IPS-18a (cell line): ENCODE results near the gene SUPT7L.
"Not testable (repeated sequence)": the region's sequence is repeated elsewhere in the genome, so short reads cannot be mapped to it uniquely, and the experiment has no call there.

Experiments used
- H3K27ac ChIP-seq: one replicate; pipeline ENCODE4 v1.5.1; 2013; ENCODE audit warnings: low read length
- H3K27me3 ChIP-seq: one replicate; pipeline ENCODE4 v1.6.1; 2013; ENCODE audit warnings: mild to moderate bottlenecking, low read length; ENCODE audit not compliant: control insufficient read depth, insufficient read depth
- H3K36me3 ChIP-seq: one replicate; pipeline ENCODE4 v1.6.1; 2013; ENCODE audit warnings: low read depth, low read length; ENCODE audit not compliant: control insufficient read depth
- H3K4me1 ChIP-seq: one replicate; pipeline ENCODE4 v1.6.1; 2013; ENCODE audit warnings: low read depth, low read length; ENCODE audit not compliant: control insufficient read depth
- H3K4me3 ChIP-seq: one replicate; pipeline ENCODE4 v1.5.1; 2013; ENCODE audit warnings: low read length
- H3K9ac ChIP-seq: one replicate; pipeline ENCODE4 v1.6.1; 2013; ENCODE audit warnings: mild to moderate bottlenecking, low read length, moderate library complexity
- H3K9me3 ChIP-seq: one replicate; pipeline ENCODE4 v1.6.1; 2013; ENCODE audit warnings: low read depth, low read length; ENCODE audit not compliant: control insufficient read depth

SUPT7L gene

GRCh38 chr2:27630257-27630656 lies 33.2 kb downstream of the SUPT7L start:
- not testable (repeated sequence) for H3K9ac ChIP-seq, H3K4me3 ChIP-seq, H3K27me3 ChIP-seq, H3K4me1 ChIP-seq, H3K27ac ChIP-seq, H3K9me3 ChIP-seq
- peaks cover 38% of the 10 kb centered on the region for H3K36me3 ChIP-seq

GRCh38 chr2:27628767-27629709 lies 34.4 kb downstream of the SUPT7L start, which contains the start of the genes CCDC121 and GPN1:
TSS of gene CCDC121 (minus strand) at chr2:27629012. CDS start at chr2:27627799, 1,213 bp downstream.
TSS of gene GPN1 (plus strand) at chr2:27629050. CDS start at chr2:27629059, 9 bp downstream.
- H3K36me3 ChIP-seq = peaks cover 27% of the 10 kb centered on the region

GRCh38 chr2:27627963-27628766 lies 35.2 kb downstream of the SUPT7L start:
- Histone ChIP-seq H3K27me3 (no peaks in the 10 kb centered on the region), H3K9me3 (no peaks in the 10 kb centered on the region), H3K27ac (no peak overlapping the region), H3K4me3 (peak overlapping the region; percentile 84), H3K36me3 (peaks cover 34% of the 10 kb centered on the region), H3K9ac (peak overlapping the region; percentile 93), H3K4me1 (peaks cover 7% of the 10 kb centered on the region)

More at GRCh38 chr2:27628767-27629709, 34.4 kb downstream of the SUPT7L start, which contains the start of the genes CCDC121 and GPN1:
- Histone ChIP-seq H3K4me1 (peaks cover 4% of the 10 kb centered on the region), H3K27me3 (no peaks in the 10 kb centered on the region), H3K9me3 (no peaks in the 10 kb centered on the region), H3K9ac (peak within 1 kb of the TSS; percentile 93), H3K4me3 (peak within 1 kb of the TSS; percentile 84), H3K27ac (peak within 1 kb of the TSS; percentile 69)

- H3K36me3 ChIP-seq = peaks cover 35% of the 10 kb centered on the region
- H3K4me3 ChIP-seq, H3K27me3 ChIP-seq, H3K4me1 ChIP-seq, H3K9ac ChIP-seq, H3K9me3 ChIP-seq, H3K27ac ChIP-seq: not testable (repeated sequence)
These were observed 36.5 kb downstream of the SUPT7L start for GRCh38 chr2:27626921-27627320.

GRCh38 chr2:27626323-27626722 lies 37.1 kb downstream of the SUPT7L start:
- not testable (repeated sequence) for H3K9me3 ChIP-seq, H3K4me1 ChIP-seq, H3K27me3 ChIP-seq, H3K27ac ChIP-seq, H3K9ac ChIP-seq, H3K4me3 ChIP-seq
- peaks cover 34% of the 10 kb centered on the region for H3K36me3 ChIP-seq

GRCh38 chr2:27624943-27625342 lies 38.5 kb downstream of the SUPT7L start:
- Histone ChIP-seq H3K27ac (no peak overlapping the region), H3K27me3 (no peaks in the 10 kb centered on the region), H3K4me3 (no peak overlapping the region), H3K9me3 (no peaks in the 10 kb centered on the region), H3K9ac (no peak overlapping the region), H3K36me3 (peaks cover 32% of the 10 kb centered on the region), H3K4me1 (peaks cover 7% of the 10 kb centered on the region)

DNA sequence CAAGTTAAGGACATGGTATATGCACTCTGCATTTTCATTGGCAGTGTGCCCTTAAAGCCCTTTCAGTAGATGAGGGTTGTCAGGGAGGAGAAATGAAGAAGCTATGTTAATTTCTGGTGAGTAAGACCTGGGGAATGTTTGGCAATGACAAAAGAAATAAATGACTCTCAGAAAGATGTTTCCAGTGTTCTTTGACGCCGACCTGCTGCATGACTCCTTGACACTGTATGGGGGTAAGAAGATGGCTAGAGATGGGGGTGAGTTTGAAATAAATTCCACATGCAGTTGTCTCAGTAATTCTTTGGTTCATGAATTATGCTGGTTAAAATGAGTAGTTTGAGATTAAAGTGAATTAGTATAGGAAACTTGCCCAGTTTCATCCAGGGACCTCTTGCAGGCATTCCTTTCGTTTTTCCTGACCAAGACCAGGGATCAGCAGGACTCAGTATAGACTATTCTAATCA lies 40.5 kb downstream of the SUPT7L start:
- Histone ChIP-seq H3K27ac (no peak overlapping the region), H3K9me3 (no peaks in the 10 kb centered on the region), H3K27me3 (no peaks in the 10 kb centered on the region), H3K4me3 (no peak overlapping the region), H3K36me3 (peaks cover 46% of the 10 kb centered on the region), H3K9ac (no peak overlapping the region), H3K4me1 (peaks cover 4% of the 10 kb centered on the region)

GRCh38 chr2:27621524-27621923 lies 41.9 kb downstream of the SUPT7L start:
- Histone ChIP-seq H3K36me3 (peaks cover 58% of the 10 kb centered on the region), H3K27me3 (no peaks in the 10 kb centered on the region), H3K9me3 (no peaks in the 10 kb centered on the region), H3K9ac (no peak overlapping the region), H3K4me3 (no peak overlapping the region), H3K27ac (no peak overlapping the region), H3K4me1 (peaks cover 3% of the 10 kb centered on the region)

GRCh38 chr2:27615316-27615715 lies 48.1 kb downstream of the SUPT7L start:
- Histone ChIP-seq H3K36me3 (peaks cover 46% of the 10 kb centered on the region), H3K4me1 (no peaks in the 10 kb centered on the region), H3K27ac (no peak overlapping the region), H3K9me3 (no peaks in the 10 kb centered on the region), H3K27me3 (no peaks in the 10 kb centered on the region), H3K4me3 (no peak overlapping the region), H3K9ac (no peak overlapping the region)

GRCh38 chr2:27613985-27614384 lies 49.4 kb downstream of the SUPT7L start:
- peaks cover 42% of the 10 kb centered on the region for H3K36me3 ChIP-seq
- H3K27ac ChIP-seq = no peak overlapping the region
- no peaks in the 10 kb centered on the region for H3K4me1 ChIP-seq
- no peak overlapping the region for H3K9ac ChIP-seq
- no peaks in the 10 kb centered on the region for H3K9me3 ChIP-seq
- no peak overlapping the region for H3K4me3 ChIP-seq
- H3K27me3 ChIP-seq = no peaks in the 10 kb centered on the region

DNA sequence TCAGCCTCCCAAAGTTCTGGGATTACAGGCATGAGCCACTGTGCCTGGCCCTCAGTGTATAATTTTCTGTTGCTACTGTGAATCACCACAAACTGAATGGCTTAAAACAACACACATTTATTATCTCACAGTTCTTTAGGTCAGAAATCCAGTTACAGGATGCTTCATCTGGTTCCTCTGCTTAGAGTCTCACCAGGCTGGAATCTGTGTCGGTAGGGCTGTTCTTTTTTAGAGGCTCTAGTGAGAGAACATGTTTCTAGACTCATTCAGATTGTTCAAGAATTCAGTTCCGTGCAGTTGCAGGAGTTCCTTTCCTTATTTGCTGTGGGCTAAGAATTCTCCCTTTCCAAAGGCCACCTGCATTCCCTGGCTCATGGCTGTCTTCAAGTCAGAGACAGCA lies 56.8 kb downstream of the SUPT7L start:
- Histone ChIP-seq H3K9ac (no peak overlapping the region), H3K4me3 (no peak overlapping the region), H3K27ac (no peak overlapping the region), H3K27me3 (no peaks in the 10 kb centered on the region), H3K36me3 (peaks cover 41% of the 10 kb centered on the region), H3K4me1 (no peaks in the 10 kb centered on the region), H3K9me3 (no peaks in the 10 kb centered on the region)
